HepG2 (cell line): Measurements from ENCODE around the gene DYNC1LI2.

ENCODE experiments used
- NR2C2 ChIP-seq: sonication (generic); formaldehyde crosslinking; IDR thresholded peaks from 2 replicates; pipeline ENCODE4 v1.4.0; 2020; ENCODE audit warnings: missing genetic modification reagents, mild to moderate bottlenecking, moderate library complexity, borderline replicate concordance
- RFX5 ChIP-seq: IDR thresholded peaks from 2 replicates; pipeline ENCODE4 v1.6.1; 2011; ENCODE audit warnings: low read depth, low read length, improper control_type of control experiment
- THRA ChIP-seq: sonication (generic); formaldehyde crosslinking; IDR thresholded peaks from 2 replicates; pipeline ENCODE4 v1.4.0; 2020; ENCODE audit warnings: missing genetic modification reagents, borderline replicate concordance
- ZNF18 ChIP-seq: sonication (generic); formaldehyde crosslinking; IDR thresholded peaks from 2 replicates; pipeline ENCODE4 v1.8.0; 2022; ENCODE audit warnings: mild to moderate bottlenecking, missing genetic modification reagents; ENCODE audit not compliant: insufficient replicate concordance

- no peak for TF ChIP-seq ZNF18 (CRISPR knock-in tag)
- TF ChIP-seq RFX5 = no peak
- no peak for TF ChIP-seq THRA (CRISPR knock-in tag)
- TF ChIP-seq NR2C2 (CRISPR knock-in tag) = peak; percentile 53; the same call in 1 of the 2 replicates
These were observed at the start of gene DYNC1LI2 for GRCh38 chr16:66751303-66751991.
